ENCODE results near the gene ATP2B1.

DNA sequence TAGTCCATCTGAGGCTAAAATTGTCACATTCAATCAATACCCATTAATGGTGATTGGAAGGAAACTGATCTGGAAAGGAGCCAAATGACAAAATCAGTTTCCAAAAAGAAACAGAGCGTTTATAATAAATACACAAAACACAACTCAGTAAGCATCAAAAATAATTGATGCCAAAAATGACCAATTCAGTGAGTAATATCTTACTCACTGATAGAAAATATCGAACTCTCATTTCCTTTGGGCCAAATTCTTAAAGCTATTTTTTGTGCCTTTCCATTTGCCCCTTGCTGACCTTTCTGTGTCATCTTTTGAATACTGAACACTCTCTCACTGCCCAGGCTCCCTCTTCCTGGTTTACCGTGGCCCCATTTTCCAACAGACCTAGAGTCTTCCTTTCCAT is 22.5 kb upstream of the ATP2B1 start:
- TF ChIP-seq, protein P1, sequence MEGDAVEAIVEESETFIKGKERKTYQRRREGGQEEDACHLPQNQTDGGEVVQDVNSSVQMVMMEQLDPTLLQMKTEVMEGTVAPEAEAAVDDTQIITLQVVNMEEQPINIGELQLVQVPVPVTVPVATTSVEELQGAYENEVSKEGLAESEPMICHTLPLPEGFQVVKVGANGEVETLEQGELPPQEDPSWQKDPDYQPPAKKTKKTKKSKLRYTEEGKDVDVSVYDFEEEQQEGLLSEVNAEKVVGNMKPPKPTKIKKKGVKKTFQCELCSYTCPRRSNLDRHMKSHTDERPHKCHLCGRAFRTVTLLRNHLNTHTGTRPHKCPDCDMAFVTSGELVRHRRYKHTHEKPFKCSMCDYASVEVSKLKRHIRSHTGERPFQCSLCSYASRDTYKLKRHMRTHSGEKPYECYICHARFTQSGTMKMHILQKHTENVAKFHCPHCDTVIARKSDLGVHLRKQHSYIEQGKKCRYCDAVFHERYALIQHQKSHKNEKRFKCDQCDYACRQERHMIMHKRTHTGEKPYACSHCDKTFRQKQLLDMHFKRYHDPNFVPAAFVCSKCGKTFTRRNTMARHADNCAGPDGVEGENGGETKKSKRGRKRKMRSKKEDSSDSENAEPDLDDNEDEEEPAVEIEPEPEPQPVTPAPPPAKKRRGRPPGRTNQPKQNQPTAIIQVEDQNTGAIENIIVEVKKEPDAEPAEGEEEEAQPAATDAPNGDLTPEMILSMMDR (IDR thresholded peaks at IDR 0.05), result no peak
- TF ChIP-seq POLR2AphosphoS5 (IDR thresholded peaks at IDR 0.05), result no peak

Measured in suprapubic skin (tissue), 3 donors.